Spleen (tissue), 11 donors: ENCODE results near the gene MGAT4C. TPM values are rescaled to one million over a fixed set of nuclear protein-coding genes. Genes with fewer than 3 reads are reported as not detected.

Source experiments
- DNase-seq: peaks from one replicate; pipeline ENCODE4 v3.0.0-alpha.2; 2020
- H3K27ac ChIP-seq, 8 donors: fragments of 200-600 bp; sonication (generic) in 7 of 8; 1 replicate in 4 of 8; 2 replicates in 4 of 8; pipeline versions ENCODE4 v1.5.0 to v1.8.0; 2016 to 2021; ENCODE audit warnings: inconsistent platforms in 4 of 8, mild to moderate bottlenecking in 4 of 8, moderate library complexity in 1 of 8
- H3K27me3 ChIP-seq, 7 donors: fragments of 200-600 bp; sonication (generic) in 6 of 7; replicated peaks in 1 of 7; 1 replicate in 4 of 7; 2 replicates in 3 of 7; pipeline versions ENCODE4 v1.5.0 to v1.8.0; 2016 to 2021; ENCODE audit warnings: inconsistent platforms in 3 of 7, mild to moderate bottlenecking in 1 of 7
- H3K36me3 ChIP-seq, 6 donors: fragments of 200-600 bp; sonication (generic) in 5 of 6; 1 replicate in 4 of 6; 2 replicates in 2 of 6; pipeline versions ENCODE4 v1.5.0 to v1.8.0; 2016 to 2021; ENCODE audit warnings: inconsistent platforms in 2 of 6
- H3K4me1 ChIP-seq, 6 donors: fragments of 200-600 bp; sonication (generic) in 5 of 6; 1 replicate in 3 of 6; 2 replicates in 3 of 6; pipeline versions ENCODE4 v1.5.0 to v1.8.0; 2016 to 2021; ENCODE audit warnings: inconsistent platforms in 3 of 6
- H3K4me3 ChIP-seq, 8 donors: fragments of 200-600 bp; sonication (generic) in 7 of 8; 1 replicate in 4 of 8; 2 replicates in 4 of 8; pipeline versions ENCODE4 v1.5.0 to v1.8.0; 2016 to 2021; ENCODE audit warnings: inconsistent platforms in 4 of 8, mild to moderate bottlenecking in 4 of 8, moderate library complexity in 2 of 8
- H3K9me3 ChIP-seq, 8 donors: fragments of 200-600 bp; sonication (generic) in 7 of 8; 1 replicate in 4 of 8; 2 replicates in 4 of 8; pipeline versions ENCODE4 v1.5.0 to v1.8.0; 2016 to 2021; ENCODE audit warnings: inconsistent platforms in 4 of 8
- CTCF ChIP-seq, 11 experiments: fragments of 200-600 bp in 7 of 11; fragments of 450-650 bp in 4 of 11; sonication (generic) in 4 of 11; IDR thresholded peaks in 8 of 11; conservative IDR thresholded peaks in 3 of 11; 1 replicate in 7 of 11; 2 replicates in 4 of 11; pipeline versions ENCODE4 v1.4.0 to v1.8.0; 2016 to 2021; ENCODE audit warnings: antibody characterized with exemption in 11 of 11, inconsistent platforms in 4 of 11, mild to moderate bottlenecking in 1 of 11
- POLR2A ChIP-seq, 3 donors: fragments of 450-650 bp; IDR thresholded peaks; one replicate each; pipeline ENCODE4 v1.5.1; 2017; ENCODE audit warnings: antibody characterized with exemption in 3 of 3, mild to moderate bottlenecking in 1 of 3
- POLR2AphosphoS5 ChIP-seq, 3 donors: sonication (generic); formaldehyde crosslinking; IDR thresholded peaks; one replicate each; pipeline ENCODE4 v1.5.1; 2017; ENCODE audit warnings: antibody characterized with exemption in 3 of 3
- WGBS, 5 donors: extraction: QIAGEN DNeasy Blood & Tissue Kit in 3 of 5; methylation state at CpG; one replicate each; pipeline versions ENCODE4 v1.1.5 to v1.1.7; 2013 to 2018; 5-methylcytosine and 5-hydroxymethylcytosine counted together
- intact Hi-C: fragments of 100-400 bp; cut with DNase I; formaldehyde crosslinking; loops from one replicate; pipeline ENCODE4 v1.15.0; 2023; ENCODE audit warnings: low total_unique reads
- polyA plus RNA-seq, 3 donors: library from polyadenylated mRNA; stranded (reverse); fragments of 200-250 nt; gene quantifications; one replicate each; pipeline ENCODE4 v1.2.1, GENCODE V29; 2013
- total RNA-seq, 7 donors: library from RNA; depleted of rRNA in 3 of 7; stranded (reverse); fragments of >200 nt in 3 of 7; fragmentation: NEBNext Ultra II Directional in 4 of 7; extraction: Animal tissue kit (Norgen Biotek cat#: 25700) in 4 of 7; gene quantifications; one replicate each; pipeline versions ENCODE4 v1.1.0 to v1.2.1, GENCODE V29; 2016 to 2021
- donor health status: healthy with polysubstance abuse.
- donor health status: DM: no; HTN: no; CAD: no; lungs with moderate emphysema.
- donor health status: DM: no; HTN: no; CAD: no.
- donor health status: Bipolar disorder and iron deficiency.
- donor health status: healthy.
- donor health status: DM: no; HTN: no; CAD: no.
- donor health status: DM: yes; HTN: yes; CAD: no.

Gene MGAT4C
- total and polyA plus RNA-seq, 10 donors: 0.03 TPM; not detected in 9

- Histone ChIP-seq H3K27ac (no peak overlapping the region), H3K9me3 (peaks cover 0 to 10% (median 0%) of the 10 kb centered on the region in 8 donors), H3K27me3 (no peaks in the 10 kb centered on the region), H3K36me3 (no peaks in the 10 kb centered on the region), H3K4me1 (no peaks in the 10 kb centered on the region), H3K4me3 (no peak overlapping the region)
- intact Hi-C loops: no loop called here
- DNase-seq: no peak
- WGBS, 5 donors: 80 to 87% (median 82%) methylated on average over 5 of the region's 5 CpGs
- TF ChIP-seq POLR2A (IDR thresholded peaks at IDR 0.05) (no peak), CTCF (IDR thresholded peaks at IDR 0.05 in 8 of 11, conservative IDR thresholded peaks at IDR 0.05 in 3 of 11) (no peak), POLR2AphosphoS5 (IDR thresholded peaks at IDR 0.05) (no peak)
Observed at GRCh38 chr12:86015026-86015425, 241.2 kb downstream of the MGAT4C start.

- Histone ChIP-seq H3K4me3 (no peak overlapping the region), H3K27me3 (no peaks in the 10 kb centered on the region), H3K4me1 (no peaks in the 10 kb centered on the region), H3K27ac (no peak overlapping the region), H3K36me3 (no peaks in the 10 kb centered on the region), H3K9me3 (no peaks in the 10 kb centered on the region)
- no peak for TF ChIP-seq POLR2AphosphoS5 (IDR thresholded peaks at IDR 0.05)
- TF ChIP-seq CTCF (IDR thresholded peaks at IDR 0.05 in 8 of 11, conservative IDR thresholded peaks at IDR 0.05 in 3 of 11): no peak
- no peak for TF ChIP-seq POLR2A (IDR thresholded peaks at IDR 0.05)
- intact Hi-C loops: no loop called here
- no peak for DNase-seq
Observed at GRCh38 chr12:86006727-86007126, 249.5 kb downstream of the MGAT4C start.

- Histone ChIP-seq H3K4me1 (no peaks in the 10 kb centered on the region), H3K36me3 (no peaks in the 10 kb centered on the region), H3K9me3 (peaks cover 0 to 54% (median 42%) of the 10 kb centered on the region in 8 donors), H3K4me3 (no peak overlapping the region), H3K27me3 (no peaks in the 10 kb centered on the region), H3K27ac (no peak overlapping the region)
- TF ChIP-seq POLR2A (IDR thresholded peaks at IDR 0.05) (no peak), POLR2AphosphoS5 (IDR thresholded peaks at IDR 0.05) (no peak), CTCF (IDR thresholded peaks at IDR 0.05 in 8 of 11, conservative IDR thresholded peaks at IDR 0.05 in 3 of 11) (no peak)
- 73 to 90% (median 84%) methylated on average over 2 of the region's 2 CpGs for WGBS, 5 donors
- intact Hi-C loops: no loop called here
- DNase-seq: no peak
Observed at GRCh38 chr12:85998074-85998473, 258.1 kb downstream of the MGAT4C start.

GRCh38 chr12:85996280-85996679 lies 259.9 kb downstream of the MGAT4C start:
- Histone ChIP-seq H3K27ac (no peak overlapping the region), H3K36me3 (no peaks in the 10 kb centered on the region), H3K4me3 (no peak overlapping the region), H3K4me1 (no peaks in the 10 kb centered on the region), H3K9me3 (peaks cover 0 to 72% (median 60%) of the 10 kb centered on the region in 8 donors), H3K27me3 (no peaks in the 10 kb centered on the region)
- TF ChIP-seq CTCF (IDR thresholded peaks at IDR 0.05 in 8 of 11, conservative IDR thresholded peaks at IDR 0.05 in 3 of 11) (no peak), POLR2A (IDR thresholded peaks at IDR 0.05) (no peak), POLR2AphosphoS5 (IDR thresholded peaks at IDR 0.05) (no peak)
- intact Hi-C loops: no loop called here
- WGBS, 5 donors: 75 to 84% (median 80%) methylated on average over 3 of the region's 3 CpGs
- DNase-seq: no peak
